Upper lobe of right lung (tissue), 1 donor: ENCODE measurements around the gene CDH23. TPM values are rescaled to one million over a fixed set of nuclear protein-coding genes. Genes with fewer than 3 reads are reported as not detected.

Experiments
- ATAC-seq: fragments of 200-7000 bp; cut with Tn5 transposase; one replicate; pipeline ENCODE4 v1.9.1; 2020; ENCODE audit warnings: mild to moderate bottlenecking, moderate library complexity
- DNase-seq: peaks from one replicate; pipeline ENCODE4 v3.0.0-alpha.2; 2020
- H3K27ac ChIP-seq: fragments of 200-600 bp; one replicate; pipeline ENCODE4 v1.8.0; 2022
- H3K27me3 ChIP-seq: fragments of 200-600 bp; one replicate; pipeline ENCODE4 v1.8.0; 2022; ENCODE audit warnings: mild to moderate bottlenecking
- H3K36me3 ChIP-seq: fragments of 200-600 bp; one replicate; pipeline ENCODE4 v1.8.0; 2022
- H3K4me1 ChIP-seq: fragments of 200-600 bp; one replicate; pipeline ENCODE4 v1.8.0; 2022
- H3K4me3 ChIP-seq: fragments of 200-600 bp; one replicate; pipeline ENCODE4 v1.8.0; 2022; ENCODE audit warnings: mild to moderate bottlenecking
- H3K9me3 ChIP-seq: fragments of 200-600 bp; one replicate; pipeline ENCODE4 v1.8.0; 2022
- CTCF ChIP-seq: fragments of 200-600 bp; IDR thresholded peaks from one replicate; pipeline ENCODE4 v1.8.0; 2022; ENCODE audit warnings: antibody characterized with exemption
- intact Hi-C: fragments of 100-400 bp; cut with DNase I; formaldehyde crosslinking; loops from one replicate; pipeline ENCODE4 v1.11.0; 2022
- total RNA-seq: library from RNA; stranded (reverse); fragmentation: NEBNext Ultra II Directional; extraction: Animal tissue kit (Norgen Biotek cat#: 25700); gene quantifications from one replicate; pipeline ENCODE4 v1.2.1, GENCODE V29; 2021
- donor health status: DM: no; HTN: yes; CAD: no; lungs with severe emphysema.

The CDH23 gene
- total RNA-seq, 1 donor from 2014 or later: 10.9 TPM

GRCh38 chr10:71567006-71567405 lies 170.3 kb downstream of the CDH23 start:
- no peak for TF ChIP-seq CTCF
- Histone ChIP-seq H3K27ac (no peak overlapping the region), H3K9me3 (no peaks in the 10 kb centered on the region), H3K36me3 (no peaks in the 10 kb centered on the region), H3K4me1 (no peaks in the 10 kb centered on the region), H3K4me3 (no peak overlapping the region), H3K27me3 (no peaks in the 10 kb centered on the region)
- ATAC-seq (no peak), DNase-seq (no peak)
- intact Hi-C loops: loop anchor here (10.0 kb wide), 1 partner anchor 182 kb away; no protein-coding TSS in a partner anchor

GRCh38 chr10:71568896-71569492 lies 172.3 kb downstream of the CDH23 start:
- DNase-seq: peak; percentile 38

GRCh38 chr10:71569775-71570588 lies 173.3 kb downstream of the CDH23 start:
- TF ChIP-seq CTCF: peak; percentile 86
- Histone ChIP-seq H3K27ac (no peak overlapping the region), H3K4me3 (no peak overlapping the region), H3K27me3 (no peaks in the 10 kb centered on the region), H3K36me3 (no peaks in the 10 kb centered on the region), H3K9me3 (no peaks in the 10 kb centered on the region), H3K4me1 (no peaks in the 10 kb centered on the region)
- DNase-seq (no peak), ATAC-seq (peak; percentile 78)
- intact Hi-C loops: loop anchor here (10.0 kb wide), 1 partner anchor 185 kb away; no protein-coding TSS in a partner anchor

More at GRCh38 chr10:71568896-71569492, 172.3 kb downstream of the CDH23 start:
- H3K9me3 ChIP-seq: no peaks in the 10 kb centered on the region
- H3K4me3 ChIP-seq: no peak overlapping the region
- H3K36me3 ChIP-seq: no peaks in the 10 kb centered on the region
- intact Hi-C loops: loop anchor here (10.0 kb wide), 1 partner anchor 184 kb away; no protein-coding TSS in a partner anchor
- no peaks in the 10 kb centered on the region for H3K27me3 ChIP-seq
- H3K27ac ChIP-seq: no peak overlapping the region
- TF ChIP-seq CTCF: no peak
- H3K4me1 ChIP-seq: no peaks in the 10 kb centered on the region
- ATAC-seq: no peak

- Histone ChIP-seq H3K4me3 (no peak overlapping the region), H3K27ac (no peak overlapping the region), H3K4me1 (peaks cover 7% of the 10 kb centered on the region), H3K9me3 (no peaks in the 10 kb centered on the region), H3K36me3 (no peaks in the 10 kb centered on the region), H3K27me3 (no peaks in the 10 kb centered on the region)
- intact Hi-C loops: no loop called here
- peak; percentile 57 for DNase-seq
- no peak for ATAC-seq
- no peak for TF ChIP-seq CTCF
Measured at GRCh38 chr10:71571460-71572175, 174.9 kb downstream of the CDH23 start.

- ATAC-seq (no peak), DNase-seq (no peak)
- H3K9me3 ChIP-seq: no peaks in the 10 kb centered on the region
- H3K27ac ChIP-seq: no peak overlapping the region
- intact Hi-C loops: no loop called here
- peaks cover 7% of the 10 kb centered on the region for H3K4me1 ChIP-seq
- no peak for TF ChIP-seq CTCF
- no peaks in the 10 kb centered on the region for H3K36me3 ChIP-seq
- no peak overlapping the region for H3K4me3 ChIP-seq
- H3K27me3 ChIP-seq: no peaks in the 10 kb centered on the region
Measured at GRCh38 chr10:71572962-71573361, 176.2 kb downstream of the CDH23 start.
